OCI-LY3 (cell line): ENCODE data around the gene ACOXL.

ENCODE experiments used
- EZH2phosphoT487 ChIP-seq: fragments of 200-600 bp; shearing (Covaris generic); IDR thresholded peaks from 2 replicates; pipeline ENCODE4 v1.6.1; 2018; ENCODE audit warnings: antibody characterized with exemption, mixed run types, low read depth
- TF ChIP-seq, protein P1 (sequence below): fragments of 200-600, 300-600 bp; sonication (generic); IDR thresholded peaks from 2 replicates; pipeline ENCODE4 v1.5.1; 2014; ENCODE audit warnings: antibody characterized with exemption, low read length, low read depth

DNA sequence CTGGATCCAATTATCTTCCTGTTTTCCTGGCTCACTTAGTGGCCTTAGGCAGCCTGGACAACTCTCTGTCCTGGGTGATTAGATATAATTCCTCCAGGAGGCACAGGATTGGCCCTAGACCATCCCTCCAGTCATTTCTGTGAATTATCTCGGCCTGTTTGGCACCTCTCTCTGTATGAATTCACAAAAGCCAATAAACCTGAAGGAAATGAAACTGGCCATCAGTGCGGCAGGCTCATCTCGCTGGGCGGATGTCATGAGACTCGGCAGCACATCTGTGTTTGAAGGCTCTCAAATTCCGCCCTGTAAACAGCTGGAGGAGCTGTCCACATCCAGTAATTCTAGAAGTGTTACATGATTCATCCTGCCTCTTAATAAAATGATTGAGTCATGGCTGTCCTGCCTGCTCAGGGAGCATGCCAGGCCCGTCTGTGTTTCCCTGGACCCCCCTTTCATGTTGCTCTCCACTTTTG, 38.6 kb downstream of the ACOXL start:
- TF ChIP-seq, protein P1, sequence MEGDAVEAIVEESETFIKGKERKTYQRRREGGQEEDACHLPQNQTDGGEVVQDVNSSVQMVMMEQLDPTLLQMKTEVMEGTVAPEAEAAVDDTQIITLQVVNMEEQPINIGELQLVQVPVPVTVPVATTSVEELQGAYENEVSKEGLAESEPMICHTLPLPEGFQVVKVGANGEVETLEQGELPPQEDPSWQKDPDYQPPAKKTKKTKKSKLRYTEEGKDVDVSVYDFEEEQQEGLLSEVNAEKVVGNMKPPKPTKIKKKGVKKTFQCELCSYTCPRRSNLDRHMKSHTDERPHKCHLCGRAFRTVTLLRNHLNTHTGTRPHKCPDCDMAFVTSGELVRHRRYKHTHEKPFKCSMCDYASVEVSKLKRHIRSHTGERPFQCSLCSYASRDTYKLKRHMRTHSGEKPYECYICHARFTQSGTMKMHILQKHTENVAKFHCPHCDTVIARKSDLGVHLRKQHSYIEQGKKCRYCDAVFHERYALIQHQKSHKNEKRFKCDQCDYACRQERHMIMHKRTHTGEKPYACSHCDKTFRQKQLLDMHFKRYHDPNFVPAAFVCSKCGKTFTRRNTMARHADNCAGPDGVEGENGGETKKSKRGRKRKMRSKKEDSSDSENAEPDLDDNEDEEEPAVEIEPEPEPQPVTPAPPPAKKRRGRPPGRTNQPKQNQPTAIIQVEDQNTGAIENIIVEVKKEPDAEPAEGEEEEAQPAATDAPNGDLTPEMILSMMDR, result no peak
- TF ChIP-seq EZH2phosphoT487, result no peak
